ENCODE results near the gene KCNMA1.

GRCh38 chr10:77006836-77007511 lies 630.6 kb downstream of the KCNMA1 start:
- TF ChIP-seq, protein P1, sequence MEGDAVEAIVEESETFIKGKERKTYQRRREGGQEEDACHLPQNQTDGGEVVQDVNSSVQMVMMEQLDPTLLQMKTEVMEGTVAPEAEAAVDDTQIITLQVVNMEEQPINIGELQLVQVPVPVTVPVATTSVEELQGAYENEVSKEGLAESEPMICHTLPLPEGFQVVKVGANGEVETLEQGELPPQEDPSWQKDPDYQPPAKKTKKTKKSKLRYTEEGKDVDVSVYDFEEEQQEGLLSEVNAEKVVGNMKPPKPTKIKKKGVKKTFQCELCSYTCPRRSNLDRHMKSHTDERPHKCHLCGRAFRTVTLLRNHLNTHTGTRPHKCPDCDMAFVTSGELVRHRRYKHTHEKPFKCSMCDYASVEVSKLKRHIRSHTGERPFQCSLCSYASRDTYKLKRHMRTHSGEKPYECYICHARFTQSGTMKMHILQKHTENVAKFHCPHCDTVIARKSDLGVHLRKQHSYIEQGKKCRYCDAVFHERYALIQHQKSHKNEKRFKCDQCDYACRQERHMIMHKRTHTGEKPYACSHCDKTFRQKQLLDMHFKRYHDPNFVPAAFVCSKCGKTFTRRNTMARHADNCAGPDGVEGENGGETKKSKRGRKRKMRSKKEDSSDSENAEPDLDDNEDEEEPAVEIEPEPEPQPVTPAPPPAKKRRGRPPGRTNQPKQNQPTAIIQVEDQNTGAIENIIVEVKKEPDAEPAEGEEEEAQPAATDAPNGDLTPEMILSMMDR (conservative IDR thresholded peaks at IDR 0.05; ENCODE audit: low read depth, low read length), result no peak
- TF ChIP-seq EZH2 (IDR thresholded peaks at IDR 0.05; ENCODE audit: low read length, unreplicated experiment), result no peak

Data from PC-3 (cell line).